22Rv1 (cell line): Measurements from ENCODE around the gene EFCAB13.

ENCODE experiments used
- ZFX ChIP-seq: fragments of 450-650 bp; IDR thresholded peaks from 2 replicates; pipeline ENCODE4 v1.6.1; 2017; ENCODE audit warnings: antibody characterized with exemption, borderline replicate concordance
- TF ChIP-seq, protein P1 (sequence below): fragments of 450-650 bp; IDR thresholded peaks from 2 replicates; pipeline ENCODE4 v1.5.1; 2017; ENCODE audit warnings: mild to moderate bottlenecking

DNA sequence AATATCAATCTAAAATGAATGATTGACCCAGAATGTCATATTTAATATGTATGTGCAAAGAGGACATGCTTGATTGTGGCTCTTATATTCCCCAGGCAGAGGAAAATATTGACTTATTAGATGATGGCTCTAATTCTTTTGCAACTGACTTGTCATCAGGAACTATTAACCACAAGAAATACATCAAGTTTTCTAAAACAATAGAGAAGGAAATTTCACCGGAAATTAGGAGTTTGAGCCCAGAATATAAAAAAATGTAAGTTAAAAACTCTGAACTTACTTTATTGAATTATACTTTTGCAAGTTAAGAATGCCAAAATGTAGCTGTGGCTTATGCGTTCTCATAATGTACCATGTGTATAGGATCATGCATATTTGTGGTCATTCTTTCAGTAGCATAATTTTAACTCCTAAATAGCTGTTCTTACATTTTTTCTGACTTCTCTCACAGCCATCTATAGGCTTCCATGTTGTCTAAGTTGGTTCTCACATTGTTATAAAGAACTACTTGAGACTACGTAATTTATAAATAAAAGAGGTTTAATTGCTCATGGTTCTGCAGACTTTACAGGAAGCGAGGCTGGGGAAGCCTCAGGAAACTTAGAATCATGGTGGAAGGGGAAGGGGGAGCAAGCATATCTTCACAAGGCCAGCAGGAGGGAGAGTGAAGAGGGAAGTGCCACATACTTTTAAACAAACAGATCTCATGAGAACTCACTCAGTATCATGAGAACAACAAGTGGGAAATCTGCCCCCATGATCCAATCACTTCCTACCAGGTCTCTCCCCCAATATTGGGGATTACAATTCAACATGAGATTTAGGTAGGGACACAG lies 11.6 kb downstream of the EFCAB13 start:
- TF ChIP-seq, protein P1, sequence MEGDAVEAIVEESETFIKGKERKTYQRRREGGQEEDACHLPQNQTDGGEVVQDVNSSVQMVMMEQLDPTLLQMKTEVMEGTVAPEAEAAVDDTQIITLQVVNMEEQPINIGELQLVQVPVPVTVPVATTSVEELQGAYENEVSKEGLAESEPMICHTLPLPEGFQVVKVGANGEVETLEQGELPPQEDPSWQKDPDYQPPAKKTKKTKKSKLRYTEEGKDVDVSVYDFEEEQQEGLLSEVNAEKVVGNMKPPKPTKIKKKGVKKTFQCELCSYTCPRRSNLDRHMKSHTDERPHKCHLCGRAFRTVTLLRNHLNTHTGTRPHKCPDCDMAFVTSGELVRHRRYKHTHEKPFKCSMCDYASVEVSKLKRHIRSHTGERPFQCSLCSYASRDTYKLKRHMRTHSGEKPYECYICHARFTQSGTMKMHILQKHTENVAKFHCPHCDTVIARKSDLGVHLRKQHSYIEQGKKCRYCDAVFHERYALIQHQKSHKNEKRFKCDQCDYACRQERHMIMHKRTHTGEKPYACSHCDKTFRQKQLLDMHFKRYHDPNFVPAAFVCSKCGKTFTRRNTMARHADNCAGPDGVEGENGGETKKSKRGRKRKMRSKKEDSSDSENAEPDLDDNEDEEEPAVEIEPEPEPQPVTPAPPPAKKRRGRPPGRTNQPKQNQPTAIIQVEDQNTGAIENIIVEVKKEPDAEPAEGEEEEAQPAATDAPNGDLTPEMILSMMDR, result no peak
- no peak for TF ChIP-seq ZFX
